Mammary epithelial cell (primary cell): Measurements from ENCODE around the gene GPC6.

Source experiments
- CTCF ChIP-seq, 2 donors: IDR thresholded peaks in 1 of 2; conservative IDR thresholded peaks in 1 of 2; 2 replicates each; pipeline ENCODE4 v1.5.1; 2011 to 2012; ENCODE audit warnings: inconsistent platforms in 2 of 2, low read length in 2 of 2, mild to moderate bottlenecking in 2 of 2, control low read depth in 1 of 2, low read depth in 1 of 2; ENCODE audit not compliant: insufficient read depth in 1 of 2; ENCODE audit errors: extremely low read depth in 1 of 2
- EZH2 ChIP-seq: IDR thresholded peaks from 2 replicates; pipeline ENCODE4 v1.6.1; 2012; ENCODE audit warnings: low read length, inconsistent platforms, borderline replicate concordance

GRCh38 chr13:93784191-93784590 lies 557.6 kb downstream of the GPC6 start:
- TF ChIP-seq CTCF (conservative IDR thresholded peaks at IDR 0.05 in 1 of 2, IDR thresholded peaks at IDR 0.05 in 1 of 2; ENCODE audit: extremely low read depth in 1 of 2, insufficient read depth in 1 of 2, low read depth in 1 of 2, low read length in 2 of 2) (no peak), EZH2 (no peak)
